Mesothelial cell of epicardium (in vitro differentiated cells): ENCODE data around the gene ETF1. TPM values are rescaled to one million over a fixed set of nuclear protein-coding genes. Genes with fewer than 3 reads are reported as not detected.

ENCODE experiments used
- DNase-seq, 2 experiments: peaks; one replicate each; pipeline ENCODE4 v3.0.0; 2021; ENCODE audit warnings: low spot score in 2 of 2; ENCODE audit not compliant: unreplicated experiment in 2 of 2
- H3K27ac Mint-ChIP-seq: 2 replicates; pipeline ENCODE4 v1.8.0; 2021; ENCODE audit warnings: mixed read lengths
- H3K27me3 Mint-ChIP-seq: 2 replicates; pipeline ENCODE4 v1.8.0; 2021; ENCODE audit warnings: low read depth, mixed read lengths
- H3K36me3 Mint-ChIP-seq: 2 replicates; pipeline ENCODE4 v1.8.0; 2021; ENCODE audit warnings: mixed read lengths
- H3K4me1 Mint-ChIP-seq: 2 replicates; pipeline ENCODE4 v1.8.0; 2021; ENCODE audit warnings: mixed read lengths
- H3K4me3 Mint-ChIP-seq: 2 replicates; pipeline ENCODE4 v1.8.0; 2021; ENCODE audit warnings: mild to moderate bottlenecking, moderate library complexity, mixed read lengths
- H3K9me3 Mint-ChIP-seq: 2 replicates; pipeline ENCODE4 v1.8.0; 2021; ENCODE audit warnings: mixed read lengths
- CTCF ChIP-seq: fragments of 200-600 bp; sonication (generic); IDR thresholded peaks from one replicate; pipeline ENCODE4 v1.5.0; 2021; ENCODE audit warnings: antibody characterized with exemption; ENCODE audit not compliant: unreplicated experiment
- total RNA-seq: library from RNA; stranded (reverse); gene quantifications from 3 replicates; pipeline ENCODE4 v1.2.1, GENCODE V29; 2021

ETF1 gene
- total RNA-seq, 1 donor from 2014 or later, result 77.7 TPM

- TF ChIP-seq CTCF, result no peak
- DNase-seq, result peak; percentile 88 to 95
- Mint-ChIP-seq H3K27me3 (peaks cover 26% of the 10 kb centered on the region), H3K27ac (peak within 1 kb of the TSS; percentile 96), H3K36me3 (peaks cover 22% of the 10 kb centered on the region), H3K9me3 (no peaks in the 10 kb centered on the region), H3K4me1 (peaks cover 20% of the 10 kb centered on the region), H3K4me3 (peak within 1 kb of the TSS; percentile 79)
Observed at GRCh38 chr5:138465261-138466124, 77.5 kb downstream of the ETF1 start, which contains the start of gene EGR1. EGR1 (plus strand) TSS chr5:138465479; CDS start chr5:138465762, 283 bp downstream.

GRCh38 chr5:138464388-138465260 lies 78.4 kb downstream of the ETF1 start:
- peaks cover 20% of the 10 kb centered on the region for H3K4me1 Mint-ChIP-seq
- peak overlapping the region; percentile 79 for H3K4me3 Mint-ChIP-seq
- H3K36me3 Mint-ChIP-seq, result peaks cover 22% of the 10 kb centered on the region
- TF ChIP-seq CTCF, result peak; percentile 71
- peak overlapping the region; percentile 96 for H3K27ac Mint-ChIP-seq
- H3K27me3 Mint-ChIP-seq, result peaks cover 26% of the 10 kb centered on the region
- peak; percentile 95 to 96 for DNase-seq
- H3K9me3 Mint-ChIP-seq, result no peaks in the 10 kb centered on the region

DNA sequence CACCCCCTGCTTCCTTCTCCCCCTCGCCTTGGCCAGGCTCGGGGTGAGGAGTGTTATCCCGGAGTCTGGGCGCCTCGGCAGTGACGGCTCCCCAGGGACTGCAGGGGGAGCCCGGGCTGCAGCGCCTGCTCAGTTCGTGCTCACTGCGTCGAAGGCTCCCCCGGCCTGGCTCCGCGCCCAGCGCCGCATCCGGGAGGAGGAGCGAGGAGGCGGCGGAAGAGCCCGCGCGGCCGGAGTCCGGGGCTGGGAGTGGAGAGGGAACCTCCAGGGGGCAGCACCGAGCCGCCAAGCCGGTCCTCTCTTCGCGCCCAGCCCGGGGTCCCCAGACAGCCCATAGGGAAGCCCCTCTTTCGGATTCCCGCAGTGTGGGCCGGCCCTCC lies 79.0 kb downstream of the ETF1 start:
- Mint-ChIP-seq H3K9me3 (no peaks in the 10 kb centered on the region), H3K4me1 (peaks cover 20% of the 10 kb centered on the region), H3K27ac (peak overlapping the region; percentile 96), H3K4me3 (peak overlapping the region; percentile 79), H3K27me3 (peaks cover 26% of the 10 kb centered on the region), H3K36me3 (peaks cover 22% of the 10 kb centered on the region)
- peak; percentile 96 to 98 for DNase-seq
- peak; percentile 94 for TF ChIP-seq CTCF

GRCh38 chr5:138463419-138464007 lies 79.5 kb downstream of the ETF1 start:
- DNase-seq, result no peak
- H3K9me3 Mint-ChIP-seq, result no peaks in the 10 kb centered on the region
- H3K4me3 Mint-ChIP-seq, result peak overlapping the region; percentile 79
- peaks cover 23% of the 10 kb centered on the region for H3K27me3 Mint-ChIP-seq
- H3K27ac Mint-ChIP-seq, result peak overlapping the region; percentile 96
- peaks cover 20% of the 10 kb centered on the region for H3K36me3 Mint-ChIP-seq
- H3K4me1 Mint-ChIP-seq, result peaks cover 18% of the 10 kb centered on the region
- TF ChIP-seq CTCF, result no peak

DNA sequence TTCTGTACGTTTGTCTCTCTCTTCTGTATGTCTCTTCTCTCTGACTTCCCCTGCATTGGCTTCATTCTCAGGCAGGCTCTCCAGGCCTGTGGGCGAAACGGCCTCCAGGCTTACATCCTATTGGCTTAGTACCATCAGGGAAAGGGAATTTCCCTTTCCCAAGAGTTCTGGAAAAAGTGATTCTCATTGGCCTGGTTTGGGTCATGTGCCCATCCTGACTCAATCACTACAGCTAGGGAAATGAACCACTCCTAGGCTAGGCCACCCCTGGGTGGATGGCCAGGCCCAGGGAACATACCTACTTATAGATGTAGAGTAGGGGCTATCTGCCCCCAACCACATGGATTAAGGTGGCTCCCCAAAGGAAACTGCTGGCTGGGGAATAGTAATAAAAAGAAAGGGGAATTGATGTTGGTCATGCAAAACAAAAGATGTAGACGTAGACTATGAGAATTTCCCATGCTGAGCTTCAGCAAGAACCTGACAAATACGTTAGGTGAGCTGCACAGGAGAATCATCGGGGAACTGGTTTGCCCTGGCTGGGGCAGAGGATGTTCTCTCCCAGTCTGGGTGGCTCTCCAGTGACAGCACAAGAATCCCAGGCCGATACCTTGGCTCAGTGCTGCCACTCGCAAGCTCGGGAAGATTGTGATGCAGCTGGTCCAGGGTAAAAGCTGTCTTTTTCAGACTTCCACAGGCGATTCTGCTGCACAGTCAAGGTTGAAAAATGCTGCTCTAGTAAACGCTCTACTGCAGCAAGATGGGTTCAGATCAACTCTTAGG lies 81.5 kb downstream of the ETF1 start:
- Mint-ChIP-seq H3K4me3 (peak overlapping the region; percentile 24), H3K9me3 (no peaks in the 10 kb centered on the region), H3K27ac (no peak overlapping the region), H3K36me3 (peaks cover under 1% of the 10 kb centered on the region), H3K27me3 (peaks cover 9% of the 10 kb centered on the region), H3K4me1 (peaks cover 4% of the 10 kb centered on the region)
- no peak for DNase-seq
- no peak for TF ChIP-seq CTCF
